Measurements from ENCODE around the gene SNRNP70. TPM values are rescaled to one million over a fixed set of nuclear protein-coding genes. Genes with fewer than 3 reads are reported as not detected.

The SNRNP70 gene
- total RNA-seq, 1 donor from 2014 or later: 403 TPM

GRCh38 chr19:49106648-49107135, 21.4 kb downstream of the SNRNP70 start:
- Mint-ChIP-seq H3K27ac (peak overlapping the region; percentile 5), H3K4me3 (no peak overlapping the region), H3K9me3 (no peaks in the 10 kb centered on the region), H3K27me3 (ENCODE audit: low read depth) (no peaks in the 10 kb centered on the region), H3K4me1 (no peaks in the 10 kb centered on the region), H3K36me3 (peaks cover 21% of the 10 kb centered on the region)
- peak in 1 of 2 experiments; percentile 72 for DNase-seq (ENCODE audit: low spot score in 2 of 2, unreplicated experiment in 2 of 2)
- TF ChIP-seq CTCF (IDR thresholded peaks at IDR 0.05; ENCODE audit: unreplicated experiment): peak; percentile 76

GRCh38 chr19:49107625-49108459, 22.6 kb downstream of the SNRNP70 start:
- peaks cover 2% of the 10 kb centered on the region for H3K4me1 Mint-ChIP-seq
- DNase-seq (ENCODE audit: low spot score in 2 of 2, unreplicated experiment in 2 of 2): no peak
- no peak overlapping the region for H3K27ac Mint-ChIP-seq
- no peak for TF ChIP-seq CTCF (IDR thresholded peaks at IDR 0.05; ENCODE audit: unreplicated experiment)
- peaks cover 19% of the 10 kb centered on the region for H3K36me3 Mint-ChIP-seq
- H3K9me3 Mint-ChIP-seq: no peaks in the 10 kb centered on the region
- H3K27me3 Mint-ChIP-seq (ENCODE audit: low read depth): no peaks in the 10 kb centered on the region
- H3K4me3 Mint-ChIP-seq: no peak overlapping the region

DNA sequence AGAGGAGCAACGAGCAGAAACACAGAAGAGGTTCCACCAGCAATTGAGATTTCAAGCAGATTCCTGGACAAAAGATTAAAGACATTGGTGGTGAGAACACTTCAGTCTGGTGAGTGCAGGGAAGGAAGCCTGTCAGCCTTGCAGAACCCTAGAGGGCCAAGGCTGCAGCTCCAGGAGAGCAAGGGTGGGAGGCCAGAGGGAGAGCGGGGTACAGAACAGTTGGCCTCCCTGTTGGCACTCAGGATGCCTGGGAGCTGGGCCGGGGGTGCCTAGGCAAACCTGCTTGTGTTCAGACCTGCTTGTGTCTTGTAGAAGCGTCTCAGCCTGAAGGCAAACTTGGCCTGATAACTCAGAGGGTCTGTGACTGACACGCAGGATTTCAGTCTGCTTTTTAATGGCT, 23.8 kb downstream of the SNRNP70 start:
- no peak for TF ChIP-seq CTCF (IDR thresholded peaks at IDR 0.05; ENCODE audit: unreplicated experiment)
- H3K9me3 Mint-ChIP-seq: no peaks in the 10 kb centered on the region
- H3K36me3 Mint-ChIP-seq: peaks cover 19% of the 10 kb centered on the region
- DNase-seq (ENCODE audit: low spot score in 2 of 2, unreplicated experiment in 2 of 2): no peak
- H3K4me3 Mint-ChIP-seq: no peak overlapping the region
- H3K4me1 Mint-ChIP-seq: peaks cover 10% of the 10 kb centered on the region
- H3K27me3 Mint-ChIP-seq (ENCODE audit: low read depth): no peaks in the 10 kb centered on the region
- peak overlapping the region; percentile 19 for H3K27ac Mint-ChIP-seq

DNA sequence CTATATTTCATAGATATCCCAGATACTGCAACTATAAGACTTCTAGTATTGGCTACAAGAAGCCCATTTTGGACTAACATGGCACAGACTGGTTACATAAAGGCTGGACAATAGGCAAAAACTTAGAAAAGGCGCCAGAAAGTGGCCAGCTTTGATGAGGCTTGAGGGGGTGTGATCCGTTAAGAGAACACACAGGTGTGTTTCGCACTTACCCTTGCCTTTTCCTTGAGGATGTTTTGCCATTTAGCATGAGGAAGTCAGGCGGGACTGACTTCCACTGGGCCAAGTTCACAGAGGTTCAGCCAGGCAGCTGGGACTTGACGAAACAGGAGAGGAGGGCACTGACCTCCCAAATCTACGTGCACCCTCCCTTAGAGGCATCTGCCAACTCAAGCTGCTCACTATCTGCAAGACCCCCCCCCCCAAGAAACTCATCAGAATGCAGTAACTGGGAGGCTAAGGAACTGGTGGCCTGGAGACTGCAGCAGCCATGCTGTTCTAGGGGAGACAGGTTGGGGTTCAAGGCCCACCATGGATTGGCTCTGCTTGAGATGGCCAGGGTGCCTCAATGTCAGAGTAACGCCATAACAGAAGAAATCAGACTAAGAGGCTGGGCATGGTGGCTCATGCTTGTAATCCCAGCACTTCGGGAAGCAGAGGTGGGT, 24.4 kb downstream of the SNRNP70 start:
- H3K36me3 Mint-ChIP-seq: peaks cover 18% of the 10 kb centered on the region
- peak overlapping the region; percentile 19 for H3K27ac Mint-ChIP-seq
- TF ChIP-seq CTCF (IDR thresholded peaks at IDR 0.05; ENCODE audit: unreplicated experiment): no peak
- H3K27me3 Mint-ChIP-seq (ENCODE audit: low read depth): no peaks in the 10 kb centered on the region
- DNase-seq (ENCODE audit: low spot score in 2 of 2, unreplicated experiment in 2 of 2): no peak
- peaks cover 11% of the 10 kb centered on the region for H3K4me1 Mint-ChIP-seq
- no peak overlapping the region for H3K4me3 Mint-ChIP-seq
- H3K9me3 Mint-ChIP-seq: no peaks in the 10 kb centered on the region

DNA sequence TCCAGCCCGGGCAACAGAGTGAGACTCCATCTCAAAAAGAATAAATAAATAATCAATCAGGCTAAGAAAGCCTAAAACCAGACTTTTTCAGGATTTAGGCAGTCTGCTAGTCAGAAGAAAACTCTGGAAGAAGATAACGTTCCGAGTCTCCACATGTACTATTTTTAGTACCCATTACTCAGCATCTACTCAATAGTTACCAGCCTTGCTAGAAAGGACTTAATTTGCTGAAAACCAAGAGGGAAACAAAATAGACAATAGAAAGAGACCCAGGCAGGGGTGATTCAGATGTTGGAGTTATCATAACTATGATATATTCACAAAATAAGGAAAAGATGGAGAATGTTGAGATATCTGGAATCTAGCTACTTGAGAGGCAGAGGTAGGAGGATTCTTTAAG, 25.3 kb downstream of the SNRNP70 start:
- peaks cover 12% of the 10 kb centered on the region for H3K36me3 Mint-ChIP-seq
- H3K4me1 Mint-ChIP-seq: peaks cover 15% of the 10 kb centered on the region
- no peak for TF ChIP-seq CTCF (IDR thresholded peaks at IDR 0.05; ENCODE audit: unreplicated experiment)
- no peaks in the 10 kb centered on the region for H3K9me3 Mint-ChIP-seq
- H3K4me3 Mint-ChIP-seq: no peak overlapping the region
- H3K27me3 Mint-ChIP-seq (ENCODE audit: low read depth): no peaks in the 10 kb centered on the region
- no peak overlapping the region for H3K27ac Mint-ChIP-seq
- DNase-seq (ENCODE audit: low spot score in 2 of 2, unreplicated experiment in 2 of 2): no peak

Measured in mesothelial cell of epicardium (in vitro differentiated cells).